SK-N-MC (cell line): ENCODE results near the gene EPB41L3.

Source experiments
- DNase-seq: peaks from one replicate; pipeline ENCODE4 v3.0.0-alpha.2; 2011; ENCODE audit warnings: low read depth, low spot score
- H3K27ac ChIP-seq: fragments of 200-600 bp; sonication (generic); 2 replicates; pipeline ENCODE4 v1.5.1; 2016; ENCODE audit warnings: mixed run types
- H3K36me3 ChIP-seq: fragments of 200-600 bp; sonication (generic); 2 replicates; pipeline ENCODE4 v1.6.1; 2017; ENCODE audit warnings: antibody characterized with exemption, low read length, mixed read lengths; ENCODE audit not compliant: insufficient read depth
- H3K4me3 ChIP-seq: fragments of 200-600 bp; sonication (generic); 2 replicates; pipeline ENCODE4 v1.5.1; 2016
- H3K9ac ChIP-seq: fragments of 200-600 bp; sonication (generic); 2 replicates; pipeline ENCODE4 v1.8.0; 2017; ENCODE audit warnings: mixed run types, mixed read lengths; ENCODE audit not compliant: insufficient read length
- H3K9me3 ChIP-seq: fragments of 200-600 bp; sonication (generic); 2 replicates; pipeline ENCODE4 v1.6.1; 2017; ENCODE audit warnings: low read depth, mild to moderate bottlenecking, antibody characterized with exemption, low read length, moderate library complexity, mixed read lengths
- EZH2 ChIP-seq: fragments of 200-600 bp; sonication (generic); IDR thresholded peaks from one replicate; pipeline ENCODE4 v1.6.1; 2017; ENCODE audit warnings: antibody characterized with exemption
- FOXP2 ChIP-seq: optimal IDR thresholded peaks from 2 replicates; pipeline ENCODE3; 2011; ENCODE audit warnings: mild to moderate bottlenecking, moderate library complexity; ENCODE audit not compliant: insufficient read depth; ENCODE audit errors: extremely low read length, control extremely low read depth
- POLR2AphosphoS5 ChIP-seq: IDR thresholded peaks from 2 replicates; pipeline ENCODE4 v1.6.1; 2012; ENCODE audit warnings: mild to moderate bottlenecking, low read depth, low read length, borderline replicate concordance

Gene EPB41L3

DNA sequence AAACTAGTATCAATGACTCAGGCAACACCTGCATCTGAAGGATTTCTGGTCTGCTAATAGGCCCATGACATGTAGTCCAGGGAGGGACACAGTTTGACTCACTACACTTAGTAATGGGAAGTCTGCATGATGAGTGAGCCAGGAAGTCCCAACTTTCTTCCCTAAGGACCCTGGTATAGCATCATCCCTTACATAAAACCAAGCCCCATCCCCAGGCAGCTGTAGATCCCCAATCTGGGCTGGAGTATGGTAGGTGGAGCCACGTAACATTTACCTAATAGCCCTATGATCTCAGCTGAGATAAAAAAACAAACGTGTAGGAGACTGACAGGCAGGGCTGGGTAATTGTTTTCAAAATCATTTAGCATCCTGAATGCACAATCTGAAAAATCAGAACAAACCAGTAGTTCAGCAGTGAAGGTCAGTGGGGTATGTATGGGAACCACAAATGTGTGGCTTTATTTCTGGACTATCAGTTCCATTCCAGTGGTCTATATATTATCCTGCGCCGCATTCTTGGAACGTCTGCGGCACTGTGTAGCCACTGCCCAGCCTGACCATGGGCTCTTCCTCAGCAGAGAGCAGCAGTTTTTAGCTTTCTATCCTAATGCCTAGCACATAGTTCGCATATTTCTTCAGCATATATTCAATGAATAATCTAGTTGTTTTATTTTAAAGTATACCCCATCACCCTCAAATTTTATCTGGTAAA lies 33.5 kb downstream of the EPB41L3 start:
- Histone ChIP-seq H3K9me3 (no peaks in the 10 kb centered on the region), H3K27ac (no peak overlapping the region)
- DNase-seq, result no peak

DNA sequence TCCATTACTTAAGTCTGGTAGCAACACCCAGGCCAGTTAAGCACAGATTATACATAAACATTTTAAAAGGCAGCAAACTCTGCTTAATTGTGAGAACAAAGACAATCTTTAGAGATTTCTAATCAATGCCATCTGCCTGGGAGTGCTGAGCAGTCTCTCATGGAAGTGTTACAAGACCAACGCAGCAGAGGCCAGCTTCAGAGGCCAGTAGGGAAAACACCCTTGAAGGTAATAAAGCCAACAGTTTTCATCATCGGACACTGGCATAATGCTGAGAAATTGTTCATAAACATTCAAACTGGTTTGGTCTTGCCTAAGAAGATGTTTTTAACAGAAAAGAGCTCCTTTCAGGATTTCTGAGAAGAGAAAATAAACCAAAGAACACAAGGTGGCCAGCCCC lies 35.0 kb downstream of the EPB41L3 start:
- TF ChIP-seq POLR2AphosphoS5, result no peak
- no peak for TF ChIP-seq EZH2
- TF ChIP-seq FOXP2, result no peak
- no peaks in the 10 kb centered on the region for H3K9me3 ChIP-seq
- H3K27ac ChIP-seq, result no peak overlapping the region
- no peak overlapping the region for H3K9ac ChIP-seq
- H3K36me3 ChIP-seq, result no peaks in the 10 kb centered on the region
- no peak for DNase-seq
- H3K4me3 ChIP-seq, result no peak overlapping the region

More for the DNA sequence above, 33.5 kb downstream of the EPB41L3 start:
- Histone ChIP-seq H3K36me3 (no peaks in the 10 kb centered on the region), H3K9ac (no peak overlapping the region), H3K4me3 (no peak overlapping the region)
- TF ChIP-seq POLR2AphosphoS5 (no peak), FOXP2 (no peak), EZH2 (no peak)

DNA sequence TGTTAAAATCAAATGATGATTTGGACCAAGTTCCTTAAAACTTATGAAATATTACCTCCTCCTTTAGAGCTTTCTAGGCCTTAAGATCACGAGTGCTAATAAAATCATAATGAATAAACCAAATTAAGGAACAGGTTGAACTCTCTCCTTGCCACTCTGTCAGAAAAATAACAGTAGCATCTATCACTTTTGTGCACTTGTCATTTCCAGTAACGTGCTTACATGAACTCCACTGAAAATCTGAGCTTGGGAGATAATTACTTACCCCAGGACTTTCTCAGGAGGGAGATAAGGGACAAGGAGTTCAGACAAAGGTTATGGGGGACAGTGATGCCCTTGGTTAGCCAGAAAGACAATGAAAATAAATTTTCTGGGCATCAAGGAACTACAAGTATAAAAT lies 36.0 kb downstream of the EPB41L3 start:
- no peak overlapping the region for H3K9ac ChIP-seq
- H3K9me3 ChIP-seq, result no peaks in the 10 kb centered on the region
- no peak for DNase-seq
- TF ChIP-seq EZH2 (no peak), POLR2AphosphoS5 (no peak), FOXP2 (no peak)
- H3K36me3 ChIP-seq, result no peaks in the 10 kb centered on the region
- H3K4me3 ChIP-seq, result no peak overlapping the region
- H3K27ac ChIP-seq, result no peak overlapping the region

DNA sequence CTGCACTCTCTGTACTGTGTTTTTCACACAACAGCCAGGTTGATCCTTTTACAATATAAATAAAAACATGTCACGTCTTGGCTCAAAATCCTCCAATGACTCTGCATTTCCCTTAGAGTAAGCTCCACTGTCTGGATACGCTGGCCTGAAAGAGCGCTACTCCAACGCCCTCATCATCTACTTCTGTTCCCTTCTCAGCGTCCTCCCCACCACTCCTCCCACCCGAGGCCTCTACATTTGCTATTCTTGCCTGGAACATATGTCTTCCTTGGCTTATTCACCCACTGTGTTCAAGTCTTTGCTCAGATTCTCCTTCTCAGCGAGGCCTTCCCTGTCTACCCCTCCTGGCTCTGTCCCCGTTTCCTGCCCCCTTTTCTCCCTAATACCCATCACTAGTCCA lies 37.6 kb downstream of the EPB41L3 start:
- TF ChIP-seq FOXP2, result no peak
- TF ChIP-seq EZH2, result no peak
- no peak for TF ChIP-seq POLR2AphosphoS5
- no peak for DNase-seq
- H3K9ac ChIP-seq, result no peak overlapping the region
- no peaks in the 10 kb centered on the region for H3K9me3 ChIP-seq
- H3K4me3 ChIP-seq, result no peak overlapping the region
- H3K36me3 ChIP-seq, result no peaks in the 10 kb centered on the region
- no peak overlapping the region for H3K27ac ChIP-seq

DNA sequence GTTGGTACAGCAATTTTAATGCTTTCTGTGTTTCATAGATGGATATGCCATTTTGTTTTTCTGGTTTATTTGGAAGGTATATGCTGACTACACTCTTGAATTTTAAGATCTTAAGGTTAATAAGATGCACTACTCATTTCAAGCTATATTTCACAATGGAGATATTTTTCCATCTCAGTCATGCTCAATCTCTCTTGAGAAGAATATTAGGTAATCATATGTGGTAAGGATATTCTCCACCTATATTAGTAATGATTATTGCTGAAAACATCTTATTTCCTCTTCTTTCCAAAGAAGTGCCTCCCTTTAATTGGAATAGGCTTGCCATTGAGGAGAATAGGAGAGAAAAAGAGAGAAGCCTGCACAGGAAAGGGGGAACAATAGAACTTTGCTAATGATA lies 40.1 kb downstream of the EPB41L3 start:
- no peaks in the 10 kb centered on the region for H3K9me3 ChIP-seq
- no peak for DNase-seq
- no peak overlapping the region for H3K27ac ChIP-seq
- no peak overlapping the region for H3K4me3 ChIP-seq
- H3K9ac ChIP-seq, result no peak overlapping the region
- no peaks in the 10 kb centered on the region for H3K36me3 ChIP-seq
- TF ChIP-seq FOXP2, result no peak
- TF ChIP-seq EZH2, result no peak
- TF ChIP-seq POLR2AphosphoS5, result no peak

DNA sequence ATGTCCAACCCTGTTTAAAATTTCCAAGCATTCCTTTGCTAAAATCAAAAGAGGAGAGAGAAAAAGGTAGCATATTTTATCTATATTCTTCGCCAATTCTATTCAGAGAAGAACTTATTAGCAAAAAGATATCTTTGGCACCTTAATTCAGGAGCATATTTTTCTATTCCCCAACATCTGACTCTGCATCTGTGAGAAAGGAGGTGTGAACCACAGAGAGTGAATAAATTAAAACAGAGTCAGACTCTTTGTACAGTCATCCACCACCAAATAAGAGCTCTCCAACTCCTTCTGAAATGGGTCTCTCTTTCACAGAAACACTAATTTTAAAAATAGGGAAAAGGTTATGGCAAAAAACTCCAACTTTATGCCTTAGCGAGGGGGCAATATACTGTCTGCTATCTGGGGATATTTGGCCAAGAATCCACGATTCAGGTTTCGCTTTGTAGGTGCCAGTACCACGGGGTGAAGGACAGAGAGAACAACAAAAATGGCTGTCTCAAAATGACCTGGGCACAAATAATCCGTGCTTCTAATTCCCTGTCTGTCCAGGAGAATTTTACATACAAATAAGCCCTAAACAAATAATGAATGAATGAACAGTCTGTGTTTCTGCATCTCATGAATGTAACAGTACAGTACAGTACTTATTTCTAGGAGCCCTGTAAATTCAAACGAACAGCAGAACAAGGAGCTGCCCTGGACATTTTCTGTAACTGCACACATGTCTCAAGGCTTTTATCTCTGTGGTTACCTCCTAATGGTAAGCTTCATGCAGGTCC lies 43.4 kb downstream of the EPB41L3 start:
- no peaks in the 10 kb centered on the region for H3K9me3 ChIP-seq
- no peak overlapping the region for H3K4me3 ChIP-seq
- DNase-seq, result no peak
- no peaks in the 10 kb centered on the region for H3K36me3 ChIP-seq
- no peak overlapping the region for H3K9ac ChIP-seq
- H3K27ac ChIP-seq, result no peak overlapping the region
- no peak for TF ChIP-seq EZH2

DNA sequence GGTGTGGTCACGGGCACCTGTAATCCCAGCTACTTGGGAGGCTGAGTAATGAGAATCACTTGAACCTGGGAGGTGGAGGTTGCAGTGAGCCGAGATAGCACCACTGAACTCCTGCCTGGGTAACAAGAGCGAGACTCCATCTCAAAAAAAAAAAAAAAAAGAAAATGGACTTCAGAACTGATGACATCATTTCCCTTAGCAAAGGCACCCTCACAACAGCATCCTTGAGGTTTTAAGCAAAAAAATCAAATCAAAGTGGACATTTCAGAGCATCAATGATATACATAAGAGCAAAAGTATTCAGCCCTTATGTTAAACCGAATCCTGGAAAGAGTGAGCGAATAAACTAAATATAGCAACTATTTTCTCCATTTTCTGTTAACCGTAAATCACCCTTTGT lies 45.3 kb downstream of the EPB41L3 start:
- Histone ChIP-seq H3K4me3 (no peak overlapping the region), H3K36me3 (no peaks in the 10 kb centered on the region), H3K9ac (no peak overlapping the region), H3K9me3 (no peaks in the 10 kb centered on the region), H3K27ac (no peak overlapping the region)
- TF ChIP-seq FOXP2, result no peak
- no peak for TF ChIP-seq EZH2
- no peak for TF ChIP-seq POLR2AphosphoS5
- DNase-seq, result no peak

DNA sequence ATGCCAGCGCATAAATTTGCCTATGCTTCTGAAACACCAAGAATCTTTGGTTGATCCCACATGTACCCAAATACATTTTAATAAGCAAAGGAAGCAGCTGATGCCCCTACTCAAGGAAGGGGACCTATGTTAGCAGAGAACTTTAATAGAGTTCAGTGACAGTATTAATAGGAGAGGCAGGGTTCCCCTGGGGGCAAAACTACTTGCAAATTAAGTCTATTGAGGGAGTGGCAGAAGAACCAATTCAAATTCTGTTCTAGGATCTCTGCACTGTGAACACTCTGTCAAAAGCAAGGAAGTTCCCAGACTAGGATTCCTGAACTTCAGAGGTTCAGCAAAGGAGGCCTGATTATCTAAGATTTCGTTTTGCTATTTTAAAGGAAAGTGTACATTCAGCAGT lies 47.5 kb downstream of the EPB41L3 start:
- H3K36me3 ChIP-seq, result no peaks in the 10 kb centered on the region
- peak; percentile 61 for DNase-seq
- TF ChIP-seq EZH2, result no peak
- no peak for TF ChIP-seq POLR2AphosphoS5
- no peak for TF ChIP-seq FOXP2
- no peak overlapping the region for H3K9ac ChIP-seq
- peak overlapping the region; percentile 86 for H3K27ac ChIP-seq
- H3K9me3 ChIP-seq, result no peaks in the 10 kb centered on the region
- H3K4me3 ChIP-seq, result peak overlapping the region; percentile 42
